GM12865 (cell line): ENCODE measurements around the gene REM2.
"Not testable (repeated sequence)": the region's sequence is repeated elsewhere in the genome, so short reads cannot be mapped to it uniquely, and the experiment has no call there.

Experiments
- DNase-seq: peaks from one replicate; pipeline ENCODE4 v3.0.0; 2010; ENCODE audit warnings: low read depth
- H3K4me3 ChIP-seq: 2 replicates; pipeline ENCODE4 v1.5.1; 2011; ENCODE audit warnings: mild to moderate bottlenecking, low read depth, low read length, control low read depth
- CTCF ChIP-seq: IDR thresholded peaks from 2 replicates; pipeline ENCODE4 v1.5.1; 2011; ENCODE audit warnings: low read length, control low read depth, low read depth, inconsistent platforms; ENCODE audit not compliant: insufficient read depth; ENCODE audit errors: missing control alignments

REM2 gene

GRCh38 chr14:22850944-22851764 is 31.9 kb upstream of the REM2 start:
- no peak overlapping the region for H3K4me3 ChIP-seq

GRCh38 chr14:22852178-22852577 is 30.8 kb upstream of the REM2 start:
- not testable (repeated sequence) for H3K4me3 ChIP-seq, DNase-seq

More at GRCh38 chr14:22850944-22851764, 31.9 kb upstream of the REM2 start:
- DNase-seq, result peak; percentile 32
- no peak for TF ChIP-seq CTCF

- no peak for DNase-seq
- TF ChIP-seq CTCF, result no peak
- H3K4me3 ChIP-seq, result no peak overlapping the region
Observed at GRCh38 chr14:22852599-22852939, 30.5 kb upstream of the REM2 start.

GRCh38 chr14:22852940-22853767 is 29.9 kb upstream of the REM2 start:
- peak; percentile 94 for TF ChIP-seq CTCF
- H3K4me3 ChIP-seq, result peak overlapping the region; percentile 62
- peak; percentile 91 for DNase-seq

GRCh38 chr14:22854296-22854695 is 28.7 kb upstream of the REM2 start:
- H3K4me3 ChIP-seq, DNase-seq: not testable (repeated sequence)

- peak; percentile 29 for DNase-seq
- H3K4me3 ChIP-seq, result no peak overlapping the region
- TF ChIP-seq CTCF, result no peak
Observed at GRCh38 chr14:22854963-22855724, 27.9 kb upstream of the REM2 start.

- H3K4me3 ChIP-seq, result no peak overlapping the region
- no peak for TF ChIP-seq CTCF
- DNase-seq, result no peak
Observed at GRCh38 chr14:22856428-22856827, 26.6 kb upstream of the REM2 start.

GRCh38 chr14:22860377-22860776 is 22.6 kb upstream of the REM2 start:
- not testable (repeated sequence) for H3K4me3 ChIP-seq, DNase-seq
